Measurements from ENCODE around the gene C6orf120. TPM values are rescaled to one million over a fixed set of nuclear protein-coding genes. Genes with fewer than 3 reads are reported as not detected.

Gene C6orf120
- polyA plus RNA-seq, 2 of the 4 experiments (the other 2 are of a cell fraction), result 13.1 to 14.8 TPM

GRCh38 chr6:169668203-169668847, 33.6 kb upstream of the C6orf120 start:
- Histone ChIP-seq H3K4me2 (no peak overlapping the region), H3K4me1 (no peaks in the 10 kb centered on the region), H3K4me3 (no peak overlapping the region), H3K27ac (no peak overlapping the region), H3K9me3 (no peaks in the 10 kb centered on the region)
- ATAC-seq (no peak), DNase-seq (ENCODE audit: low read depth in 1 of 2, low spot score in 1 of 2) (no peak), FAIRE-seq (no peak)
- no peak for TF ChIP-seq ZNF302 (CRISPR knock-in tag; IDR thresholded peaks at IDR 0.05)
- TF ChIP-seq RFX5 (IDR thresholded peaks at IDR 0.05), result no peak
- TF ChIP-seq POLR2A (IDR thresholded peaks at IDR 0.05; ENCODE audit: low read length), result no peak
- no peak for TF ChIP-seq RCOR1 (IDR thresholded peaks at IDR 0.05; ENCODE audit: low read depth, low read length)
- no peak for TF ChIP-seq SMC3 (IDR thresholded peaks at IDR 0.05)
- no peak for TF ChIP-seq NFE2L2 (conservative IDR thresholded peaks at IDR 0.05; ENCODE audit: low read length)
- no peak for TF ChIP-seq HOXB13 (CRISPR knock-in tag; IDR thresholded peaks at IDR 0.05; ENCODE audit: low read depth)
- TF ChIP-seq ZSCAN20 (CRISPR knock-in tag; IDR thresholded peaks at IDR 0.05), result no peak
- no peak for TF ChIP-seq EP300 (IDR thresholded peaks at IDR 0.05)
- TF ChIP-seq RAD21 (conservative IDR thresholded peaks at IDR 0.05 in 1 of 2, IDR thresholded peaks at IDR 0.05 in 1 of 2), result no peak
- TF ChIP-seq CHD2 (IDR thresholded peaks at IDR 0.05; ENCODE audit: low read length, partially characterized antibody), result no peak
- no peak for TF ChIP-seq MAFK (IDR thresholded peaks at IDR 0.05; ENCODE audit: partially characterized antibody)
- no peak for TF ChIP-seq PBX3 (IDR thresholded peaks at IDR 0.05)
- TF ChIP-seq KDM5A (IDR thresholded peaks at IDR 0.05), result no peak
- TF ChIP-seq ZFP36 (IDR thresholded peaks at IDR 0.05; ENCODE audit: borderline replicate concordance, partially characterized antibody), result no peak
- no peak for TF ChIP-seq ELK1 (IDR thresholded peaks at IDR 0.05; ENCODE audit: low read depth, low read length)
- ChIA-PET POLR2A (no interaction called here), CTCF (no interaction called here)
- 92% methylated on average over 15 of the region's 15 CpGs for WGBS (ENCODE audit: missing lambda C conversion rate)

GRCh38 chr6:169669147-169669546, 32.8 kb upstream of the C6orf120 start:
- no peak for TF ChIP-seq EHF (CRISPR knock-in tag; IDR thresholded peaks at IDR 0.05)
- TF ChIP-seq MAFK (IDR thresholded peaks at IDR 0.05; ENCODE audit: partially characterized antibody), result no peak
- no peak for TF ChIP-seq CHD4 (IDR thresholded peaks at IDR 0.05; ENCODE audit: borderline replicate concordance)
- no peak for TF ChIP-seq FOSL2 (IDR thresholded peaks at IDR 0.05)
- TF ChIP-seq FOSL2 (CRISPR knock-in tag; IDR thresholded peaks at IDR 0.05), result no peak
- no peak for FAIRE-seq
- H3K9me3 ChIP-seq, result no peaks in the 10 kb centered on the region
- H3K27ac ChIP-seq, result no peak overlapping the region
- ChIA-PET CTCF (no interaction called here), POLR2A (no interaction called here)
- no peak for ATAC-seq
- WGBS (ENCODE audit: missing lambda C conversion rate), result 92% methylated on average over 6 of the region's 6 CpGs
- no peak overlapping the region for H3K4me3 ChIP-seq
- H3K4me1 ChIP-seq, result no peaks in the 10 kb centered on the region
- DNase-seq (ENCODE audit: low read depth in 1 of 2, low spot score in 1 of 2), result no peak
- H3K4me2 ChIP-seq, result no peak overlapping the region

- Histone ChIP-seq H3K4me2 (no peak overlapping the region), H3K4me1 (no peaks in the 10 kb centered on the region), H3K27ac (no peak overlapping the region), H3K9me3 (no peaks in the 10 kb centered on the region), H3K4me3 (no peak overlapping the region)
- WGBS (ENCODE audit: missing lambda C conversion rate), result 69% methylated on average over 7 of the region's 7 CpGs
- ATAC-seq, result no peak
- ChIA-PET POLR2A (no interaction called here), CTCF (no interaction called here)
- no peak for FAIRE-seq
- no peak for DNase-seq (ENCODE audit: low read depth in 1 of 2, low spot score in 1 of 2)
- TF ChIP-seq JUNB (IDR thresholded peaks at IDR 0.05), result no peak
- TF ChIP-seq, protein P1, sequence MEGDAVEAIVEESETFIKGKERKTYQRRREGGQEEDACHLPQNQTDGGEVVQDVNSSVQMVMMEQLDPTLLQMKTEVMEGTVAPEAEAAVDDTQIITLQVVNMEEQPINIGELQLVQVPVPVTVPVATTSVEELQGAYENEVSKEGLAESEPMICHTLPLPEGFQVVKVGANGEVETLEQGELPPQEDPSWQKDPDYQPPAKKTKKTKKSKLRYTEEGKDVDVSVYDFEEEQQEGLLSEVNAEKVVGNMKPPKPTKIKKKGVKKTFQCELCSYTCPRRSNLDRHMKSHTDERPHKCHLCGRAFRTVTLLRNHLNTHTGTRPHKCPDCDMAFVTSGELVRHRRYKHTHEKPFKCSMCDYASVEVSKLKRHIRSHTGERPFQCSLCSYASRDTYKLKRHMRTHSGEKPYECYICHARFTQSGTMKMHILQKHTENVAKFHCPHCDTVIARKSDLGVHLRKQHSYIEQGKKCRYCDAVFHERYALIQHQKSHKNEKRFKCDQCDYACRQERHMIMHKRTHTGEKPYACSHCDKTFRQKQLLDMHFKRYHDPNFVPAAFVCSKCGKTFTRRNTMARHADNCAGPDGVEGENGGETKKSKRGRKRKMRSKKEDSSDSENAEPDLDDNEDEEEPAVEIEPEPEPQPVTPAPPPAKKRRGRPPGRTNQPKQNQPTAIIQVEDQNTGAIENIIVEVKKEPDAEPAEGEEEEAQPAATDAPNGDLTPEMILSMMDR (IDR thresholded peaks at IDR 0.05), result no peak
- no peak for TF ChIP-seq POLR2A (IDR thresholded peaks at IDR 0.05; ENCODE audit: low read length)
- no peak for TF ChIP-seq KDM1A (IDR thresholded peaks at IDR 0.05; ENCODE audit: low read depth)
- no peak for TF ChIP-seq ATOH8 (CRISPR knock-in tag; IDR thresholded peaks at IDR 0.05; ENCODE audit: low read depth)
- TF ChIP-seq REST (IDR thresholded peaks at IDR 0.05), result no peak
- no peak for TF ChIP-seq PBX3 (IDR thresholded peaks at IDR 0.05)
- no peak for TF ChIP-seq SREBF2 (IDR thresholded peaks at IDR 0.05)
- no peak for TF ChIP-seq ZSCAN20 (CRISPR knock-in tag; IDR thresholded peaks at IDR 0.05)
These were observed 32.0 kb upstream of the C6orf120 start for GRCh38 chr6:169669889-169670288.
